Calu3 (cell line): ENCODE results near the gene KLC1. TPM values are rescaled to one million over a fixed set of nuclear protein-coding genes. Genes with fewer than 3 reads are reported as not detected.

ENCODE experiments used
- BruUV-seq: library from RNA; stranded (reverse); fragments of 400-500 nt; replicated peaks from 2 replicates; lab custom pipeline; 2021; lab: Mats Ljungman, UMichigan
- CTCF ChIA-PET: fragments of 300-600 bp; sonication (Branson Sonifier 250); formaldehyde crosslinking; loops from one replicate; lab custom pipeline; 2022; ENCODE audit warnings: antibody characterized with exemption; lab: Charles Lee
- DNase-seq: peaks from one replicate; pipeline ENCODE4 v3.0.0; 2022
- H3K27ac Mint-ChIP-seq: one replicate; pipeline ENCODE4 v1.8.0; 2022; ENCODE audit warnings: mixed read lengths; ENCODE audit not compliant: unreplicated experiment
- H3K27me3 Mint-ChIP-seq: one replicate; pipeline ENCODE4 v1.8.0; 2022; ENCODE audit warnings: mixed read lengths; ENCODE audit not compliant: unreplicated experiment
- H3K36me3 Mint-ChIP-seq: one replicate; pipeline ENCODE4 v1.8.0; 2022; ENCODE audit warnings: mild to moderate bottlenecking, moderate library complexity, mixed read lengths; ENCODE audit not compliant: insufficient read depth, unreplicated experiment
- H3K4me1 Mint-ChIP-seq: one replicate; pipeline ENCODE4 v1.8.0; 2022; ENCODE audit warnings: mild to moderate bottlenecking, low read depth, mixed read lengths; ENCODE audit not compliant: unreplicated experiment
- H3K4me3 Mint-ChIP-seq: one replicate; pipeline ENCODE4 v1.8.0; 2022; ENCODE audit warnings: mild to moderate bottlenecking, low read depth, moderate library complexity, mixed read lengths; ENCODE audit not compliant: unreplicated experiment
- H3K9me3 Mint-ChIP-seq: one replicate; pipeline ENCODE4 v1.8.0; 2022; ENCODE audit warnings: low read depth, mixed read lengths; ENCODE audit not compliant: unreplicated experiment
- CTCF ChIP-seq: fragments of 200-600 bp; IDR thresholded peaks from one replicate; pipeline ENCODE4 v1.8.0; 2022; ENCODE audit warnings: antibody characterized with exemption; ENCODE audit not compliant: unreplicated experiment
- intact Hi-C: fragments of 100-400 bp; cut with micrococcal nuclease; formaldehyde crosslinking; loops from one replicate; pipeline ENCODE4 v1.10.0; 2022; ENCODE audit not compliant: unreplicated experiment
- total RNA-seq: library from RNA; stranded (reverse); gene quantifications from 2 replicates; pipeline ENCODE4 v1.2.3, GENCODE V29; 2022

The KLC1 gene
- total RNA-seq, 1 experiment from 2014 or later: 124 TPM

GRCh38 chr14:103613517-103613916 lies 15.5 kb upstream of the KLC1 start:
- Mint-ChIP-seq H3K36me3 (peaks cover 14% of the 10 kb centered on the region), H3K27ac (no peak overlapping the region), H3K27me3 (no peaks in the 10 kb centered on the region), H3K4me1 (no peaks in the 10 kb centered on the region), H3K9me3 (peaks cover 2% of the 10 kb centered on the region), H3K4me3 (no peak overlapping the region)
- TF ChIP-seq CTCF: no peak
- DNase-seq: no peak
- BruUV-seq: no TSS peak
- CTCF ChIA-PET: no interaction called here
- intact Hi-C loops: no loop called here

GRCh38 chr14:103616635-103617300 lies 12.2 kb upstream of the KLC1 start:
- no peaks in the 10 kb centered on the region for H3K27me3 Mint-ChIP-seq
- no peak overlapping the region for H3K4me3 Mint-ChIP-seq
- no peak for TF ChIP-seq CTCF
- no TSS peak for BruUV-seq
- H3K4me1 Mint-ChIP-seq: no peaks in the 10 kb centered on the region
- H3K27ac Mint-ChIP-seq: no peak overlapping the region
- DNase-seq: no peak
- H3K9me3 Mint-ChIP-seq: no peaks in the 10 kb centered on the region
- intact Hi-C loops: no loop called here
- CTCF ChIA-PET: no interaction called here
- H3K36me3 Mint-ChIP-seq: no peaks in the 10 kb centered on the region

- H3K27ac Mint-ChIP-seq: no peak overlapping the region
- no peaks in the 10 kb centered on the region for H3K27me3 Mint-ChIP-seq
- no TSS peak for BruUV-seq
- H3K4me1 Mint-ChIP-seq: peaks cover 6% of the 10 kb centered on the region
- H3K36me3 Mint-ChIP-seq: no peaks in the 10 kb centered on the region
- intact Hi-C loops: no loop called here
- no peak for TF ChIP-seq CTCF
- no peak overlapping the region for H3K4me3 Mint-ChIP-seq
- H3K9me3 Mint-ChIP-seq: no peaks in the 10 kb centered on the region
- CTCF ChIA-PET: interaction anchor here (0.6 to 0.9 kb wide), 2 partner anchors 285 to 416 kb away, joined by 4 to 6 read pairs; partner anchors contain the start of gene EIF5
- no peak for DNase-seq
Observed at GRCh38 chr14:103619057-103619456, 10.0 kb upstream of the KLC1 start.

GRCh38 chr14:103621860-103622259 lies 7.2 kb upstream of the KLC1 start:
- TF ChIP-seq CTCF: no peak
- Mint-ChIP-seq H3K36me3 (peaks cover 5% of the 10 kb centered on the region), H3K4me3 (no peak overlapping the region), H3K9me3 (no peaks in the 10 kb centered on the region), H3K4me1 (peaks cover 22% of the 10 kb centered on the region), H3K27ac (no peak overlapping the region), H3K27me3 (no peaks in the 10 kb centered on the region)
- CTCF ChIA-PET: no interaction called here
- DNase-seq: no peak
- no TSS peak for BruUV-seq
- intact Hi-C loops: loop anchor here (10.0 kb wide), 1 partner anchor 47 kb away; no protein-coding TSS in a partner anchor
